GM10266 (cell line): ENCODE results near the gene TMEM266.
A peak's percentile ranks its signal among the peaks of the same experiment; 100 is the strongest.

Experiments used
- DNase-seq: peaks from one replicate; pipeline ENCODE4 v3.0.0; 2012; ENCODE audit errors: extremely low spot score
- TF ChIP-seq, protein P1 (sequence below): IDR thresholded peaks from 2 replicates; pipeline ENCODE4 v1.5.1; 2012; ENCODE audit warnings: mild to moderate bottlenecking, low read depth; ENCODE audit not compliant: control insufficient read depth, insufficient read depth; ENCODE audit errors: missing control alignments

Gene TMEM266

GRCh38 chr15:76223521-76223920 lies 163.7 kb downstream of the TMEM266 start:
- DNase-seq: peak; percentile 76
- TF ChIP-seq, protein P1, sequence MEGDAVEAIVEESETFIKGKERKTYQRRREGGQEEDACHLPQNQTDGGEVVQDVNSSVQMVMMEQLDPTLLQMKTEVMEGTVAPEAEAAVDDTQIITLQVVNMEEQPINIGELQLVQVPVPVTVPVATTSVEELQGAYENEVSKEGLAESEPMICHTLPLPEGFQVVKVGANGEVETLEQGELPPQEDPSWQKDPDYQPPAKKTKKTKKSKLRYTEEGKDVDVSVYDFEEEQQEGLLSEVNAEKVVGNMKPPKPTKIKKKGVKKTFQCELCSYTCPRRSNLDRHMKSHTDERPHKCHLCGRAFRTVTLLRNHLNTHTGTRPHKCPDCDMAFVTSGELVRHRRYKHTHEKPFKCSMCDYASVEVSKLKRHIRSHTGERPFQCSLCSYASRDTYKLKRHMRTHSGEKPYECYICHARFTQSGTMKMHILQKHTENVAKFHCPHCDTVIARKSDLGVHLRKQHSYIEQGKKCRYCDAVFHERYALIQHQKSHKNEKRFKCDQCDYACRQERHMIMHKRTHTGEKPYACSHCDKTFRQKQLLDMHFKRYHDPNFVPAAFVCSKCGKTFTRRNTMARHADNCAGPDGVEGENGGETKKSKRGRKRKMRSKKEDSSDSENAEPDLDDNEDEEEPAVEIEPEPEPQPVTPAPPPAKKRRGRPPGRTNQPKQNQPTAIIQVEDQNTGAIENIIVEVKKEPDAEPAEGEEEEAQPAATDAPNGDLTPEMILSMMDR: no peak

- DNase-seq: no peak
- TF ChIP-seq, protein P1: no peak
Measured at GRCh38 chr15:76229266-76229665, 169.5 kb downstream of the TMEM266 start.

DNA sequence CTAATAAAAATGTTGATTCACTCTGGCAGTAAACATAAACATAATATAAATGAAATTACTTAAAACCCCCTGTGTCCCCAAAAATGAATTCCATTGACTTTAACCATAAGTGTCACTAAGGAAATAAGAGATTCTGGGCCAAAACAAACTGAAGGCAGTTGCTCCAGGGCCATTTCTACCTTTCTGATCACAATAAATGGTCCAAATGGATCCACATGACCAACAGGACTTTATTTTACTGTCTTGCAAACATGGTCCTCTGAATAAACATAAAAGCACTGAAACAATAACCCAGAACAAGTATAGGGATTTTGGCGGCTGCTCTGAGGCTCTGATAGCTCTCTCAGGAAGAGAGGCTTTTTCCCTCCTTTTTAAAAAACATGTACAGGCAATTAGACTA lies 174.1 kb downstream of the TMEM266 start:
- no peak for DNase-seq

DNA sequence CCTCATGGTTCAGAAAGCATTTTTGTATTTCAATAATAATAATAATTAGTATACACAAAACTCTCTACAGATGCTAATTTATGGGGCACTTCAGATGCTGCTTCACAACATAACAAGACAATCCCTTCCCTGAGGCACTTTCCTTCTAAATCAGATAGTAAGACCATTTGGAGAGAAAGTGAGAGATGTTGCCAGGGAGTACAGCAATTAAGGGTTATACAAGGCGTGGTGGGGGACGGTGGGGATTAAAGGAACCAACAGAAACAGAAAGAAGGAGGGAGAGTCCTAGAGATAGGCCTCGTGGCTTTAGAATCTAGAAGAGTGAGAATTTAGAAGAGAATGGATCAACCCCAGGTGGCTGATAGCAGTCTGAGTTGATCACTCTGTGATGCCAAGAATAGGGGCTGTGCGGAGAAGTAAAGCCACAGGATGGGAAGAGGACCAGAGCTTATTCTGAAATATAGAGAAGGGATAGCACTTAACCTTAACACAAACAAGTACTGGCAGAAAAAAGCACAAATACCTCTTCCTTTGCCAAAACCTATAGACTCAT lies 174.6 kb downstream of the TMEM266 start:
- TF ChIP-seq, protein P1: no peak
- DNase-seq: no peak

More for the DNA sequence above, 174.1 kb downstream of the TMEM266 start:
- TF ChIP-seq, protein P1: no peak

GRCh38 chr15:76235186-76235826 lies 175.5 kb downstream of the TMEM266 start:
- TF ChIP-seq, protein P1: peak; percentile 31
- DNase-seq: peak; percentile 34

- DNase-seq: no peak
- TF ChIP-seq, protein P1: no peak
Measured at GRCh38 chr15:76236350-76236749, 176.6 kb downstream of the TMEM266 start.

DNA sequence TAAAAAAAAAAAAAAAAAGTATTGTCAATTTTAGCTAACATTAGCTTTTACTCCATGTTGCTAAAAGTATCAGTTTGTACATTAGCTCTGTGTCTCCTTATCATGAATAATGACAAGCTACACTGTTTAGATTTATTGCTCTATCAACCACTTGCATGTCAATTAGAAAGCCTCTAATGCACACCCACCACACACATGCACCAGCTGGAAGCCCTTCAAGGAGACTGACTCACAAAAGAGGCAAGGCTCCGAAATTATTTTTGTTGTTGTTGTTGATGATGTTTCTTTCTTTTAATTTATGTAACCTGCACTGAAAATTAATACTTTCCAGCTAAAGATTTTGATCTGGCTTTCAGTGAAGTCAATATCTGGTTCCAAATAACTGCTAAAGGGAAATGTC lies 180.0 kb downstream of the TMEM266 start:
- TF ChIP-seq, protein P1: no peak
- DNase-seq: no peak
